Upper lobe of left lung (tissue), 6 donors: ENCODE data around the gene PDGFRA. TPM values are rescaled to one million over a fixed set of nuclear protein-coding genes. Genes with fewer than 3 reads are reported as not detected.

Source experiments
- ATAC-seq, 2 donors: fragments of 200-7000 bp; cut with Tn5 transposase; one replicate each; pipeline ENCODE4 v1.9.1; 2022; ENCODE audit warnings: mild to moderate bottlenecking in 2 of 2, moderate library complexity in 2 of 2; ENCODE audit not compliant: low FRiP score in 2 of 2
- DNase-seq, 2 donors: peaks; one replicate each; pipeline ENCODE4 v3.0.0-alpha.2; 2019 to 2020
- H3K27ac ChIP-seq, 4 donors: fragments of 200-600 bp; sonication (generic); one replicate each; pipeline ENCODE4 v1.5.1; 2016 to 2019
- H3K27me3 ChIP-seq, 4 donors: fragments of 200-600 bp; sonication (generic); one replicate each; pipeline ENCODE4 v1.5.1; 2017 to 2019
- H3K36me3 ChIP-seq, 4 donors: fragments of 200-600 bp; sonication (generic); one replicate each; pipeline ENCODE4 v1.5.1; 2016 to 2019
- H3K4me1 ChIP-seq, 4 donors: fragments of 200-600 bp; sonication (generic); one replicate each; pipeline ENCODE4 v1.5.1; 2018 to 2019
- H3K4me3 ChIP-seq, 4 donors: fragments of 200-600 bp; sonication (generic); one replicate each; pipeline ENCODE4 v1.5.1; 2017 to 2019; ENCODE audit warnings: mild to moderate bottlenecking in 2 of 4, moderate library complexity in 1 of 4
- H3K9me3 ChIP-seq, 4 donors: fragments of 200-600 bp; sonication (generic); one replicate each; pipeline ENCODE4 v1.5.1; 2018 to 2019
- EP300 ChIP-seq, 4 donors: sonication (generic); formaldehyde crosslinking; IDR thresholded peaks; one replicate each; pipeline ENCODE4 v1.5.1; 2017; ENCODE audit warnings: antibody characterized with exemption in 4 of 4, control low read depth in 2 of 4
- POLR2A ChIP-seq, 4 donors: fragments of 450-650 bp; IDR thresholded peaks; one replicate each; pipeline ENCODE4 v1.5.1; 2016 to 2017; ENCODE audit warnings: antibody characterized with exemption in 4 of 4, mild to moderate bottlenecking in 2 of 4
- POLR2AphosphoS5 ChIP-seq, 2 donors: sonication (generic); formaldehyde crosslinking; IDR thresholded peaks; one replicate each; pipeline ENCODE4 v1.5.1; 2017; ENCODE audit warnings: antibody characterized with exemption in 2 of 2
- WGBS, 2 donors: methylation state at CpG; one replicate each; pipeline ENCODE4 v1.1.5; 2017 to 2018; 5-methylcytosine and 5-hydroxymethylcytosine counted together
- total RNA-seq, 6 donors: library from RNA; depleted of rRNA in 4 of 6; stranded (reverse); fragments of >200 nt in 4 of 6; gene quantifications; one replicate each; pipeline versions ENCODE4 v1.1.0 to v1.2.1, GENCODE V29; 2016 to 2021
- TF ChIP-seq, protein P1 (sequence below), 6 experiments: fragments of 450-650 bp in 4 of 6; fragments of 200-600 bp in 2 of 6; sonication (generic) in 2 of 6; IDR thresholded peaks; one replicate each; pipeline ENCODE4 v1.5.1; 2016 to 2019; ENCODE audit warnings: antibody characterized with exemption in 6 of 6
- donor health status: DM: no; HTN: no; CAD: no; lungs with moderate emphysema.
- donor health status: DM: no; HTN: yes; CAD: no; lungs with severe emphysema.

Gene PDGFRA
- total RNA-seq, 6 donors from 2014 or later, result 60.5 to 136 (median 77.0) TPM

DNA sequence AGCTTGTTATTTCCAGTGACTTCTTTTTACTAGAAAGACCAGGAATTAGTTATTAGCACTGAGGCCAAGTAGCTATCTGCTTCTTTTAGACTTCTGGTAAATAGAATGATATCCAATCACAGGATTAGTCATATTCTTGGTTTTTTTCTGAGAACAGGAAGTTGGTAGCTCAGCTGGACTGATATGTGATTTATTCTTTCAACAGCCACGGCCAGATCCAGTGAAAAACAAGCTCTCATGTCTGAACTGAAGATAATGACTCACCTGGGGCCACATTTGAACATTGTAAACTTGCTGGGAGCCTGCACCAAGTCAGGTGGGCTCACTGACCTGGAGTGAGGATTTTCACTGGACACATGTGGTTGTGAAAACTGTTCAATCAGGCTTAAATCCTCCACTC lies 48.6 kb downstream of the PDGFRA start:
- Histone ChIP-seq H3K9me3 (peaks cover 0 to 3% (median 0%) of the 10 kb centered on the region in 4 donors), H3K27me3 (no peaks in the 10 kb centered on the region), H3K27ac (peak overlapping the region in 1 of 4 donors; percentile 14), H3K4me3 (no peak overlapping the region), H3K4me1 (peaks cover 10 to 29% (median 11%) of the 10 kb centered on the region in 4 donors), H3K36me3 (no peaks in the 10 kb centered on the region)
- DNase-seq, result no peak
- no peak for ATAC-seq
- no peak for TF ChIP-seq POLR2AphosphoS5 (IDR thresholded peaks at IDR 0.05)
- TF ChIP-seq, protein P1, sequence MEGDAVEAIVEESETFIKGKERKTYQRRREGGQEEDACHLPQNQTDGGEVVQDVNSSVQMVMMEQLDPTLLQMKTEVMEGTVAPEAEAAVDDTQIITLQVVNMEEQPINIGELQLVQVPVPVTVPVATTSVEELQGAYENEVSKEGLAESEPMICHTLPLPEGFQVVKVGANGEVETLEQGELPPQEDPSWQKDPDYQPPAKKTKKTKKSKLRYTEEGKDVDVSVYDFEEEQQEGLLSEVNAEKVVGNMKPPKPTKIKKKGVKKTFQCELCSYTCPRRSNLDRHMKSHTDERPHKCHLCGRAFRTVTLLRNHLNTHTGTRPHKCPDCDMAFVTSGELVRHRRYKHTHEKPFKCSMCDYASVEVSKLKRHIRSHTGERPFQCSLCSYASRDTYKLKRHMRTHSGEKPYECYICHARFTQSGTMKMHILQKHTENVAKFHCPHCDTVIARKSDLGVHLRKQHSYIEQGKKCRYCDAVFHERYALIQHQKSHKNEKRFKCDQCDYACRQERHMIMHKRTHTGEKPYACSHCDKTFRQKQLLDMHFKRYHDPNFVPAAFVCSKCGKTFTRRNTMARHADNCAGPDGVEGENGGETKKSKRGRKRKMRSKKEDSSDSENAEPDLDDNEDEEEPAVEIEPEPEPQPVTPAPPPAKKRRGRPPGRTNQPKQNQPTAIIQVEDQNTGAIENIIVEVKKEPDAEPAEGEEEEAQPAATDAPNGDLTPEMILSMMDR (IDR thresholded peaks at IDR 0.05), result no peak
- peak in 1 of 4 donors; percentile 24 for TF ChIP-seq EP300 (IDR thresholded peaks at IDR 0.05)
- TF ChIP-seq POLR2A (IDR thresholded peaks at IDR 0.05), result no peak
- WGBS, 2 donors, result 7 to 15% methylated on average over 1 of the region's 1 CpG

DNA sequence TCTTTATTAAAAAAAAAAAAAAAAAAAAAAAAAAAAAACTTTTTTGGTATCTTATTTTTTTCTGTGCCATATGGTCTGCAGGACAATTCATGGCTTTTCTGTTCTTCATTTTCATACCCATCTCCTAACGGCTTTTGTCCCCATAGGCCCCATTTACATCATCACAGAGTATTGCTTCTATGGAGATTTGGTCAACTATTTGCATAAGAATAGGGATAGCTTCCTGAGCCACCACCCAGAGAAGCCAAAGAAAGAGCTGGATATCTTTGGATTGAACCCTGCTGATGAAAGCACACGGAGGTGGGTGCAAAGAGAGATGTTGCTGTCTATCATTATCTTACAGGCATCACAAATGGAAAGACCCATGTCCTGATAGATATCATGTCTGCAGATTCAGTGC lies 49.1 kb downstream of the PDGFRA start:
- TF ChIP-seq EP300 (IDR thresholded peaks at IDR 0.05) (no peak), POLR2AphosphoS5 (IDR thresholded peaks at IDR 0.05) (no peak), POLR2A (IDR thresholded peaks at IDR 0.05) (no peak)
- TF ChIP-seq, protein P1 (IDR thresholded peaks at IDR 0.05), result no peak
- WGBS, 2 donors, result 80 to 93% methylated on average over 2 of the region's 2 CpGs
- no peak for DNase-seq
- H3K36me3 ChIP-seq, result no peaks in the 10 kb centered on the region
- H3K27me3 ChIP-seq, result no peaks in the 10 kb centered on the region
- no peak overlapping the region for H3K27ac ChIP-seq
- H3K4me1 ChIP-seq, result peaks cover 10 to 29% (median 11%) of the 10 kb centered on the region in 4 donors
- H3K4me3 ChIP-seq, result no peak overlapping the region
- ATAC-seq, result no peak
- H3K9me3 ChIP-seq, result peaks cover 0 to 9% (median under 1%) of the 10 kb centered on the region in 4 donors

DNA sequence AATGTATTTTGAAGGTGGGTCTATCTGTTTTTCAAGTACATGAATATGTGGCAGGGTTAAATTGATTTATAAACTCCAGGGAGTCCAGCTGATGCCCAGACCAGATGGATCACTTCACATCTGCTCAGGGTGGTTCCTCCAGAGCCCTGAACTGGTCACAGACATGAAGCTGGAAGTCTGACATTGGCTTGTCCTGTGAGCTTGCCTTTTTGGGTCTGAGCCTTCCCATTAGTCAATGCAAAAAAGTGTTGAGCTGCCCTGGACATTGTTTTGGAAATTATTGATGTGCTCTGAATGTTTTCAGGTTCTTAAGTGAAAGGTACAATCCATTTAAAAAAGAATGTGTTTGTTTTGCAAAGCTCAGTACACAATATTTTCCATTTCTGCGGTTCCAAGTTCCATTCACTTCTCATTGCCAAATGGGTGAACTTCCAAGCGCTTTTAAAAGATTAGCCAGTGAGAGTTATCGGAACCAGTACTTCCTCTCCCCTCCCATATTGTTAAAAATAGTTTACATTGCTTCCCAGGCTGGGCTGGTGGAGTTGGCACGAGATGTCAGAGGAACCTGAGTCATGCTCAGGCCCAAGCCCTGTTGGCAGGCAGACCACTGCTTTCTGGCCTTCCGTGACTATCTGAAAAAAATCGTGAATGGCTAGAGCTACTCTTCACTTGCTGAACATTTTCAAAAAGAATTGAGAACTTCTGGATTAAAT lies 52.1 kb downstream of the PDGFRA start:
- Histone ChIP-seq H3K9me3 (peaks cover 0 to 20% (median 9%) of the 10 kb centered on the region in 4 donors), H3K36me3 (no peaks in the 10 kb centered on the region), H3K4me3 (no peak overlapping the region), H3K4me1 (peaks cover 10 to 29% (median 11%) of the 10 kb centered on the region in 4 donors), H3K27ac (peak overlapping the region in 3 of 4 donors; percentile 8 to 49 (median 23)), H3K27me3 (no peaks in the 10 kb centered on the region)
- TF ChIP-seq EP300 (IDR thresholded peaks at IDR 0.05) (peak in 1 of 4 donors; percentile 38), POLR2A (IDR thresholded peaks at IDR 0.05) (no peak), POLR2AphosphoS5 (IDR thresholded peaks at IDR 0.05) (peak; percentile 68 to 74)
- DNase-seq, result peak in 1 of 2 donors; percentile 53
- 20 to 28% methylated on average over 6 of the region's 6 CpGs for WGBS, 2 donors
- peak; percentile 76 to 91 for ATAC-seq

DNA sequence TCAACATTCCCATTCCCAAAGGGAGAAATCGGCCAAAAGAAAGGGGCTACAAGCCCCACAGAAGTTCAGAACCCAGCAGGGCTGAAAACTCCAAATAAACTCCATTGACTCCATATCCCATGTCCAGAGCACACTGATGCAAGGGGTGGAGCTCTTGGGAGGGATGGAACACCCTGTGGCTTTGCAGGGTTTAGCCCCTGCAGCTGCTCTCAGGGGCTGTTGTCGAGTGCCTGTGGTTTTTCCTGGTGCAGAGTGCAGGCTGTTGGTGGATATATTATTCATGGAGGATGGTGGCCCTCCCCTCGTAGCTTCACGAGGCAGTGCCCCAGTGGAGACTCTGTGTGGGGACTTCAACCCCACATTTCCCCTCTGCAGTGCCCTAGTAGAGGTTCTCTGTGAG lies 53.7 kb downstream of the PDGFRA start:
- 85 to 100% methylated on average over 1 to 4 of the region's 4 CpGs for WGBS, 2 donors
- DNase-seq (no peak), ATAC-seq (no peak)
- peaks cover 0 to 15% (median 7%) of the 10 kb centered on the region in 4 donors for H3K4me1 ChIP-seq
- peaks cover 0 to 20% (median 9%) of the 10 kb centered on the region in 4 donors for H3K9me3 ChIP-seq
- no peaks in the 10 kb centered on the region for H3K27me3 ChIP-seq
- TF ChIP-seq POLR2A (IDR thresholded peaks at IDR 0.05) (no peak), EP300 (IDR thresholded peaks at IDR 0.05) (no peak), POLR2AphosphoS5 (IDR thresholded peaks at IDR 0.05) (no peak)
- TF ChIP-seq, protein P1 (IDR thresholded peaks at IDR 0.05), result no peak
- H3K27ac ChIP-seq, result no peak overlapping the region
- no peak overlapping the region for H3K4me3 ChIP-seq
- peaks cover 0 to 4% (median 0%) of the 10 kb centered on the region in 4 donors for H3K36me3 ChIP-seq

DNA sequence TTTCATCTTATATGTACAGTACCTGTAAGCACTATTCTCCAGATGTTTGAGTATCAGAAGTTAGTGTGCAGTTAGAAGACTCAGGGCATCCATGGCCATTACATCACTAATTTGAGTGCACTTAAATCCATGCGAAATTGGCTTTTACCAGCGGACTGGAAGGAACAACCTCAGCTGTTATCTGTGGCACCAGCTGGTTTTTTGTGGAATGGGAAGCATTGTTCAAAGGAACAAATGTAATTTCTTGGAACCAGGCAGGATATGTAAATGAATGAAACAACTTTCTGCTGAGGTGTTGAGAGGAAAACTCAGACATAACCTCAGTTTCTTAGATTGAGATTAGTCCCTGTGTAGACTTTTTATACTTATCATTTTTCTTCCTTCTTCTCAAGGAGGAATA lies 60.2 kb downstream of the PDGFRA start:
- 77 to 87% methylated on average over 2 of the region's 2 CpGs for WGBS, 2 donors
- ATAC-seq (no peak), DNase-seq (no peak)
- TF ChIP-seq EP300 (IDR thresholded peaks at IDR 0.05) (no peak), POLR2AphosphoS5 (IDR thresholded peaks at IDR 0.05) (no peak), POLR2A (IDR thresholded peaks at IDR 0.05) (no peak)
- TF ChIP-seq, protein P1 (IDR thresholded peaks at IDR 0.05), result no peak
- H3K4me1 ChIP-seq, result no peaks in the 10 kb centered on the region
- H3K27me3 ChIP-seq, result no peaks in the 10 kb centered on the region
- peaks cover 0 to 14% (median 0%) of the 10 kb centered on the region in 4 donors for H3K36me3 ChIP-seq
- H3K4me3 ChIP-seq, result no peak overlapping the region
- peaks cover 0 to 2% (median 0%) of the 10 kb centered on the region in 4 donors for H3K9me3 ChIP-seq
- no peak overlapping the region for H3K27ac ChIP-seq
